Parathyroid adenoma (tissue), 2 donors: ENCODE data around the gene GUCA2A.

ENCODE experiments used
- H2AFZ ChIP-seq: fragments of 300-600 bp; sonication (generic); one replicate; pipeline ENCODE4 v1.7.0; 2017; ENCODE audit warnings: antibody characterized with exemption, mild to moderate bottlenecking
- H3K27ac ChIP-seq: fragments of 300-600 bp; sonication (generic); one replicate; pipeline ENCODE4 v1.7.0; 2017
- H3K27me3 ChIP-seq: fragments of 300-600 bp; sonication (generic); one replicate; pipeline ENCODE4 v1.7.0; 2017; ENCODE audit warnings: low read length; ENCODE audit not compliant: control insufficient read depth, insufficient read depth
- H3K36me3 ChIP-seq: fragments of 300-600 bp; sonication (generic); one replicate; pipeline ENCODE4 v1.7.0; 2017; ENCODE audit warnings: low read length; ENCODE audit not compliant: control insufficient read depth, insufficient read depth
- H3K4me1 ChIP-seq: fragments of 300-600 bp; sonication (generic); one replicate; pipeline ENCODE4 v1.7.0; 2017; ENCODE audit warnings: control low read depth
- H3K4me2 ChIP-seq: fragments of 300-600 bp; sonication (generic); one replicate; pipeline ENCODE4 v1.7.0; 2017; ENCODE audit warnings: low read length
- H3K4me3 ChIP-seq: fragments of 300-600 bp; sonication (generic); one replicate; pipeline ENCODE4 v1.7.0; 2017; ENCODE audit warnings: low read depth, low read length
- H3K79me2 ChIP-seq: fragments of 300-600 bp; sonication (generic); one replicate; pipeline ENCODE4 v1.7.0; 2017; ENCODE audit warnings: control low read depth
- H3K9ac ChIP-seq: fragments of 300-600 bp; sonication (generic); one replicate; pipeline ENCODE4 v1.7.0; 2017; ENCODE audit warnings: mild to moderate bottlenecking
- H3K9me3 ChIP-seq: fragments of 300-600 bp; sonication (generic); one replicate; pipeline ENCODE4 v1.7.0; 2017; ENCODE audit warnings: low read length; ENCODE audit not compliant: control insufficient read depth
- CTCF ChIP-seq: fragments of 300-600 bp; sonication (generic); IDR thresholded peaks from one replicate; pipeline ENCODE4 v1.7.0; 2017; ENCODE audit warnings: antibody characterized with exemption, mild to moderate bottlenecking
- donor health status: primary hyperparathyroidism.

Gene GUCA2A

GRCh38 chr1:42168763-42169162 is 4.2 kb upstream of the GUCA2A start:
- H3K27me3 ChIP-seq = no peaks in the 10 kb centered on the region
- no peak overlapping the region for H3K4me2 ChIP-seq
- H2AFZ ChIP-seq = no peak overlapping the region
- peaks cover 6% of the 10 kb centered on the region for H3K4me1 ChIP-seq
- no peaks in the 10 kb centered on the region for H3K79me2 ChIP-seq
- no peak overlapping the region for H3K9ac ChIP-seq
- no peak overlapping the region for H3K4me3 ChIP-seq
- no peaks in the 10 kb centered on the region for H3K9me3 ChIP-seq
- no peaks in the 10 kb centered on the region for H3K36me3 ChIP-seq
- no peak overlapping the region for H3K27ac ChIP-seq
- no peak for TF ChIP-seq CTCF

- H3K4me1 ChIP-seq = peaks cover 2% of the 10 kb centered on the region
- H3K36me3 ChIP-seq = no peaks in the 10 kb centered on the region
- H3K27ac ChIP-seq = no peak overlapping the region
- H2AFZ ChIP-seq = no peak overlapping the region
- H3K9me3 ChIP-seq = no peaks in the 10 kb centered on the region
- H3K4me3 ChIP-seq = no peak overlapping the region
- no peaks in the 10 kb centered on the region for H3K79me2 ChIP-seq
- no peak overlapping the region for H3K4me2 ChIP-seq
- H3K9ac ChIP-seq = no peak overlapping the region
- H3K27me3 ChIP-seq = no peaks in the 10 kb centered on the region
- no peak for TF ChIP-seq CTCF
Observed at GRCh38 chr1:42168391-42168670, 3.8 kb upstream of the GUCA2A start.

GRCh38 chr1:42167611-42168390 is 3.3 kb upstream of the GUCA2A start:
- TF ChIP-seq CTCF = no peak
- H3K9ac ChIP-seq = no peak overlapping the region
- no peaks in the 10 kb centered on the region for H3K27me3 ChIP-seq
- H3K36me3 ChIP-seq = no peaks in the 10 kb centered on the region
- no peak overlapping the region for H2AFZ ChIP-seq
- no peaks in the 10 kb centered on the region for H3K9me3 ChIP-seq
- no peaks in the 10 kb centered on the region for H3K4me1 ChIP-seq
- no peaks in the 10 kb centered on the region for H3K79me2 ChIP-seq
- H3K27ac ChIP-seq = no peak overlapping the region
- no peak overlapping the region for H3K4me2 ChIP-seq
- no peak overlapping the region for H3K4me3 ChIP-seq

GRCh38 chr1:42165511-42166210 is 1.1 kb upstream of the GUCA2A start:
- Histone ChIP-seq H3K4me2 (no peak overlapping the region), H3K9me3 (no peaks in the 10 kb centered on the region), H3K36me3 (no peaks in the 10 kb centered on the region), H2AFZ (no peak overlapping the region), H3K79me2 (no peaks in the 10 kb centered on the region), H3K27me3 (no peaks in the 10 kb centered on the region), H3K27ac (no peak overlapping the region), H3K4me3 (no peak overlapping the region), H3K9ac (no peak overlapping the region), H3K4me1 (no peaks in the 10 kb centered on the region)
- no peak for TF ChIP-seq CTCF
